ENCODE results near the gene ADARB2. TPM values are rescaled to one million over a fixed set of nuclear protein-coding genes. Genes with fewer than 3 reads are reported as not detected.

Gene ADARB2
- total RNA-seq, 3 donors from 2014 or later (not counting 1 experiment from before 2014, with no cell fraction given), result 0.27 to 0.78 (median 0.40) TPM

DNA sequence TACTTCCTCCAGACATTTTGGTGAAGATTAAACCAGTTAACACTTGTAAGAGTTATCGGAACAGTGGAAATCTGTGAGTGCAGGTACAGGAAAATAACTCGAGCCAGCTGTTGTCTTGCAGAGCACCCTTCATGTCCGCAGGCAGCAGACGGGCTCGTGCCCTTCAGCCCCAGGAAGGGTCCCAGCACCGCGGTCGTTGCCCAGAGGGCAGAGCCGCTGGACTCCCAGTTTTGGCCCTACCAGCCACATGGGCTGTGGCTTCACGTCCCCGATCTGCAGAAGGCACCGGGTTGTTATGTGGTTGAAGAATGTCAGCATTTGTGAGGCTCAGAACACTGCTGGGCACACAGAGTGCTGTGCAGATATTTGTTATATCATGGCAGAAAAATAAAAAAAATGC is 7.2 kb upstream of the ADARB2 start:
- Mint-ChIP-seq H3K9me3 (peaks cover 0 to 6% of the 10 kb centered on the region in 2 donors), H3K27ac (no peak overlapping the region), H3K27me3 (ENCODE audit: low read depth in 2 of 2) (peaks cover 14 to 29% of the 10 kb centered on the region in 2 donors), H3K4me1 (no peaks in the 10 kb centered on the region), H3K36me3 (peaks cover 3% of the 10 kb centered on the region), H3K4me3 (no peak overlapping the region)
- no peak for ATAC-seq
- TF ChIP-seq, protein P1, sequence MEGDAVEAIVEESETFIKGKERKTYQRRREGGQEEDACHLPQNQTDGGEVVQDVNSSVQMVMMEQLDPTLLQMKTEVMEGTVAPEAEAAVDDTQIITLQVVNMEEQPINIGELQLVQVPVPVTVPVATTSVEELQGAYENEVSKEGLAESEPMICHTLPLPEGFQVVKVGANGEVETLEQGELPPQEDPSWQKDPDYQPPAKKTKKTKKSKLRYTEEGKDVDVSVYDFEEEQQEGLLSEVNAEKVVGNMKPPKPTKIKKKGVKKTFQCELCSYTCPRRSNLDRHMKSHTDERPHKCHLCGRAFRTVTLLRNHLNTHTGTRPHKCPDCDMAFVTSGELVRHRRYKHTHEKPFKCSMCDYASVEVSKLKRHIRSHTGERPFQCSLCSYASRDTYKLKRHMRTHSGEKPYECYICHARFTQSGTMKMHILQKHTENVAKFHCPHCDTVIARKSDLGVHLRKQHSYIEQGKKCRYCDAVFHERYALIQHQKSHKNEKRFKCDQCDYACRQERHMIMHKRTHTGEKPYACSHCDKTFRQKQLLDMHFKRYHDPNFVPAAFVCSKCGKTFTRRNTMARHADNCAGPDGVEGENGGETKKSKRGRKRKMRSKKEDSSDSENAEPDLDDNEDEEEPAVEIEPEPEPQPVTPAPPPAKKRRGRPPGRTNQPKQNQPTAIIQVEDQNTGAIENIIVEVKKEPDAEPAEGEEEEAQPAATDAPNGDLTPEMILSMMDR (IDR thresholded peaks at IDR 0.05), result no peak
- no peaks in the 10 kb centered on the region for H3K27me3 ChIP-seq (ENCODE audit: control insufficient read depth, insufficient read depth, low read length)
- no peaks in the 10 kb centered on the region for H3K36me3 ChIP-seq (ENCODE audit: control insufficient read depth, insufficient read depth, low read length)
- no peak for DNase-seq
- intact Hi-C loops (cut with micrococcal nuclease), result no loop called here
- H3K4me3 ChIP-seq (ENCODE audit: low read length), result no peak overlapping the region
- H3K27ac ChIP-seq (ENCODE audit: low read length), result no peak overlapping the region
- WGBS (ENCODE audit: insufficient coverage), result 86% methylated on average over 12 of the region's 12 CpGs
- H3K4me1 ChIP-seq (ENCODE audit: control insufficient read depth, insufficient read depth, low read length), result no peaks in the 10 kb centered on the region
- peaks cover 4% of the 10 kb centered on the region for H3K9me3 ChIP-seq (ENCODE audit: control insufficient read depth, insufficient read depth, low read length)

DNA sequence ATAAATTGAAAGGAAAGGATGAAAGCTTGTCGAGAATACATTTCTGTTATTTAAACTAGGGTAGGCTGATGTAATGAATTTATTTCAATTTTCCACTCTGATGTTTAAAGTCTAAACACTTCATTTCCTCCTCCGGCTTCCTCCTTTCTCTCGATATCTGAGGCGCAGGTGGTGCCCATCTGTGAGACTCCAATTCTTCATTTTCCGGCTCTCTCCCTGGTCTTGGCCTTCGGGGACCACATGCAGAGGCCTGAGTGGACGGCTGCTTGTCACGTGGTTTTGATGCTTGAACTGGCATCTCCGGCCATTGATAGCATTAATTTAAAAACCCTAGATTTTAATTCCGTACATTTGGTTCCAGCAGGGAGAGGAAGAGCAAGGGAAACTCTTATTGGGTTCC is 5.8 kb upstream of the ADARB2 start:
- Mint-ChIP-seq H3K27me3 (ENCODE audit: low read depth in 2 of 2) (peaks cover 17 to 40% of the 10 kb centered on the region in 2 donors), H3K27ac (no peak overlapping the region), H3K36me3 (no peaks in the 10 kb centered on the region), H3K9me3 (no peaks in the 10 kb centered on the region), H3K4me1 (no peaks in the 10 kb centered on the region), H3K4me3 (no peak overlapping the region)
- TF ChIP-seq, protein P1 (IDR thresholded peaks at IDR 0.05), result no peak
- WGBS (ENCODE audit: insufficient coverage), result 81% methylated on average over 9 of the region's 10 CpGs
- Histone ChIP-seq H3K27ac (ENCODE audit: low read length) (no peak overlapping the region), H3K4me1 (ENCODE audit: control insufficient read depth, insufficient read depth, low read length) (no peaks in the 10 kb centered on the region), H3K4me3 (ENCODE audit: low read length) (no peak overlapping the region), H3K9me3 (ENCODE audit: control insufficient read depth, insufficient read depth, low read length) (no peaks in the 10 kb centered on the region), H3K27me3 (ENCODE audit: control insufficient read depth, insufficient read depth, low read length) (peaks cover 8% of the 10 kb centered on the region), H3K36me3 (ENCODE audit: control insufficient read depth, insufficient read depth, low read length) (no peaks in the 10 kb centered on the region)
- intact Hi-C loops (cut with micrococcal nuclease), result no loop called here
- DNase-seq (no peak), ATAC-seq (no peak)

DNA sequence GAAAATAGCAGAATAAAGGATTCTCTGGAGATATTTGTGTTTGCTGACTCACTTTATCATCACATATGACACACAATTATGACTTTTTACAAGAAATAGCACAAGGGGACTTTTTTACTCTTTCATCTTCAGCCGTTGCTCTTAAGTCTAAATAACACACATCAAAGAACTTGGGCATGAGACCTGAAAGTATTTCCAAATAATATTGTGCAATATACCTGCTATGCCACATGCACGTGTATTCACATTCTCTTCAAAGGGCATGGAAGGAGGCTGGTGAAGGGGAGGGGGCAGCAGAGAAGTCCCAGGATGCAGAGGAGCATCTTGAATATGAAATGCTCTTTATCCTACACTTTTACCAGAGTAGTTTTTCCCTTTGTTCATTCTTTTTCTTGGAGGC is 4.1 kb upstream of the ADARB2 start:
- H3K27ac Mint-ChIP-seq, result no peak overlapping the region
- DNase-seq (no peak), ATAC-seq (no peak)
- no peak overlapping the region for H3K27ac ChIP-seq (ENCODE audit: low read length)
- intact Hi-C loops (cut with micrococcal nuclease), result no loop called here
- H3K9me3 ChIP-seq (ENCODE audit: control insufficient read depth, insufficient read depth, low read length), result no peaks in the 10 kb centered on the region
- TF ChIP-seq, protein P1 (IDR thresholded peaks at IDR 0.05), result no peak
- H3K36me3 ChIP-seq (ENCODE audit: control insufficient read depth, insufficient read depth, low read length), result no peaks in the 10 kb centered on the region
- WGBS (ENCODE audit: insufficient coverage), result 62% methylated on average over 2 of the region's 2 CpGs
- no peaks in the 10 kb centered on the region for H3K36me3 Mint-ChIP-seq
- H3K4me3 Mint-ChIP-seq, result no peak overlapping the region
- H3K9me3 Mint-ChIP-seq, result no peaks in the 10 kb centered on the region
- H3K4me1 ChIP-seq (ENCODE audit: control insufficient read depth, insufficient read depth, low read length), result peaks cover 13% of the 10 kb centered on the region
- H3K27me3 Mint-ChIP-seq (ENCODE audit: low read depth in 2 of 2), result peaks cover 20 to 48% of the 10 kb centered on the region in 2 donors
- no peak overlapping the region for H3K4me3 ChIP-seq (ENCODE audit: low read length)
- no peaks in the 10 kb centered on the region for H3K4me1 Mint-ChIP-seq
- peaks cover 21% of the 10 kb centered on the region for H3K27me3 ChIP-seq (ENCODE audit: control insufficient read depth, insufficient read depth, low read length)

DNA sequence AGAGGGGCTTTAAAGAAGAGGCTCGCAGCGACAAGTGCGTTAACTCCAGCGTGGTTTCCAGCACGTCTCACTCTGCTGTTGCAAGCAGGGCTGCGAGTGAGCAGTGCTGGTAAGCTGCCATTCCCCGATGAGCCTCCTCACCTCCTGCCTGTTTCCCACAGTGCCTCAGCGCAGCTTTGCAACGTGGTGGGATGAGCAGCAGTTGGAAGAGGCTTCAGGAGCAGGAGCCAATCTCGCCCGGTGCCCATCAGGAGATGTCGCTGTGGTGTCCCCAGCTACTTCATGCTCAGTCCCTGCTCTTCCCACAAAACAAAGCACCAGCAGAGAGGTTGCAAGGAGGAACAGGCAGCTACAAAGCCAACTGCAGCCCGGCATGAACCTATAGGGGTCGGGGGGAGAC is 2.4 kb upstream of the ADARB2 start:
- Histone ChIP-seq H3K27me3 (ENCODE audit: control insufficient read depth, insufficient read depth, low read length) (peaks cover 30% of the 10 kb centered on the region), H3K4me3 (ENCODE audit: low read length) (no peak overlapping the region), H3K36me3 (ENCODE audit: control insufficient read depth, insufficient read depth, low read length) (no peaks in the 10 kb centered on the region), H3K9me3 (ENCODE audit: control insufficient read depth, insufficient read depth, low read length) (no peaks in the 10 kb centered on the region), H3K4me1 (ENCODE audit: control insufficient read depth, insufficient read depth, low read length) (peaks cover 15% of the 10 kb centered on the region), H3K27ac (ENCODE audit: low read length) (no peak overlapping the region)
- no peaks in the 10 kb centered on the region for H3K4me1 Mint-ChIP-seq
- no peaks in the 10 kb centered on the region for H3K9me3 Mint-ChIP-seq
- ATAC-seq (no peak), DNase-seq (no peak)
- no peak overlapping the region for H3K27ac Mint-ChIP-seq
- H3K27me3 Mint-ChIP-seq (ENCODE audit: low read depth in 2 of 2), result peaks cover 29 to 55% of the 10 kb centered on the region in 2 donors
- no peaks in the 10 kb centered on the region for H3K36me3 Mint-ChIP-seq
- TF ChIP-seq, protein P1 (IDR thresholded peaks at IDR 0.05), result no peak
- H3K4me3 Mint-ChIP-seq, result no peak overlapping the region
- intact Hi-C loops (cut with micrococcal nuclease), result no loop called here
- 70% methylated on average over 14 of the region's 14 CpGs for WGBS (ENCODE audit: insufficient coverage)
